Pericardium fibroblast (primary cell): ENCODE data around the gene NIT1. TPM values are rescaled to one million over a fixed set of nuclear protein-coding genes. Genes with fewer than 3 reads are reported as not detected.

Experiments used
- total RNA-seq: library from RNA; depleted of rRNA; stranded (reverse); fragments of >200 nt; gene quantifications from 2 replicates; pipeline ENCODE4 v1.2.3, GENCODE V29; 2015

NIT1 gene, protein sequence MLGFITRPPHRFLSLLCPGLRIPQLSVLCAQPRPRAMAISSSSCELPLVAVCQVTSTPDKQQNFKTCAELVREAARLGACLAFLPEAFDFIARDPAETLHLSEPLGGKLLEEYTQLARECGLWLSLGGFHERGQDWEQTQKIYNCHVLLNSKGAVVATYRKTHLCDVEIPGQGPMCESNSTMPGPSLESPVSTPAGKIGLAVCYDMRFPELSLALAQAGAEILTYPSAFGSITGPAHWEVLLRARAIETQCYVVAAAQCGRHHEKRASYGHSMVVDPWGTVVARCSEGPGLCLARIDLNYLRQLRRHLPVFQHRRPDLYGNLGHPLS
- total RNA-seq: 20.6 and 24.7 TPM in 2 replicates

DNA sequence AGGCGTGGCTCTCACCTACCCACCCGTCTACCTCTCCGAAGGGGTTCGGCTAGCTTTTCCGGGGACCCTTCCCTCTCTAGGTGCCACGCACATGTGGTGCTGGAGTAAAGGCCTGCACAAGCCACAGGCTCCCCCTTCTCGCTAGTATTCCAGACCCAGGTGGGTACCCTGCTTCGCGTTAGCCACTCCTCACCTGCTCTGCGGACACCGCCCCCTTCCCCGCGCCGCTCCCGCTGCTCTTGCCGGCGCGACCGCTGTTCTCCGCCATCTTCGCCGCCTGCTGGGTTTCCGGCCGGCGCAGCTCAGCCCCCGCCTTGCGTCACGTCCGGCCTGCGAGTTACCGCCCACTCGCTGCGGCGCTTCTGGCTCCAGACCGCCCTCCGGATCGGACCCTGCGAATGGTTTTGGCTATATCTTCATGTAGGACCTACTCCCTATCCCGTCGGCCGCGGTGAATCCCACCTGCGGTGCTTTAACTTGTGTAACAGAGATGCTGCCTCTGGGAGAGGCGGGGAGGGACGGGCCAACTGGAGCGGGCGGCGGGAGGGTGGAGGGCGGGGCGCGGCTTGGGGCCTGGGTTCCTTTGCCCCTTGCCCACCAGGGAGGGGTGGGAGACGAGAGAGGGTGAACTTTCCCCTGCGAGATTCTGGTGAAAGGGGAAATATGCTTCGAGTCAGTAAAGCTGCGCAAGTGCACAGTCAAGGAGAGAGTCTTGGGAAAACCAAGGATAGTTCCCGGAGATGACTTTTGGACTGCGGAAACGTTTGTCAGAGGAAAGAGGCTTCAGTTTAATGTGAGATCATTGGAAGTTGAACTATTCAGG, at the start of gene NIT1, which contains the start of gene PFDN2:
NIT1 (plus strand) TSS at position 347 of the 823 bp plus-strand sequence; CDS start at position 419, 72 bp downstream.
PFDN2 (minus strand) TSS at position 279 of the 823 bp plus-strand sequence; CDS start at position 268, 11 bp downstream.

DNA sequence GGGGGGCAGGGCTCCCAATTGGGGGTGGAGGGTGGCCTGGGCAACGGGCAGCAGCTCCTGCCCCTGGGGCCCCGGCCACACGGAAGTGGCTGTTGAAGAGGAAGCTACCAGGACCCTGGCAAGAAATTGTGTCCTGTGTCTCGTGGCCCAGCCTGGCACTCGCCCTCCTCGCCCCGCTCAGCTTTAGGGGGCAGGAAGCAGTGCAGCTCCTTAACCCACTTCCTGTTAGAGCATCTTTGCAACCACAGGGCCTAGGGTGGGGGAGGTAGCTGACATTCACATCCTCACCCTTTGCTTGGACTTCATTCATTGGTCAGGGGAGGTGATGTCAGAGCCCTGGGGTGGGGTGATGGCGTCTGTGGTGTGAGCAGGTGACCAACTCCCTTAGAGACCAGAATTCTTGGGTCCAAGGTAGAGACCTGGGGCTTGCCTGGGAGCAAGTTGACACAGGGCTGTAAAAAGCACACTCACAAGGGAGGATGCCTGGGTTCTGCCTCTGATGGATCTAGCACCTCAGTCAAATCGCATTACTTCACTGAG, 48.1 kb upstream of the NIT1 start, which contains the start of gene ARHGAP30:
ARHGAP30 (minus strand) TSS at position 161 of the 540 bp plus-strand sequence. CDS start 267 bp downstream, outside the sequence.

DNA sequence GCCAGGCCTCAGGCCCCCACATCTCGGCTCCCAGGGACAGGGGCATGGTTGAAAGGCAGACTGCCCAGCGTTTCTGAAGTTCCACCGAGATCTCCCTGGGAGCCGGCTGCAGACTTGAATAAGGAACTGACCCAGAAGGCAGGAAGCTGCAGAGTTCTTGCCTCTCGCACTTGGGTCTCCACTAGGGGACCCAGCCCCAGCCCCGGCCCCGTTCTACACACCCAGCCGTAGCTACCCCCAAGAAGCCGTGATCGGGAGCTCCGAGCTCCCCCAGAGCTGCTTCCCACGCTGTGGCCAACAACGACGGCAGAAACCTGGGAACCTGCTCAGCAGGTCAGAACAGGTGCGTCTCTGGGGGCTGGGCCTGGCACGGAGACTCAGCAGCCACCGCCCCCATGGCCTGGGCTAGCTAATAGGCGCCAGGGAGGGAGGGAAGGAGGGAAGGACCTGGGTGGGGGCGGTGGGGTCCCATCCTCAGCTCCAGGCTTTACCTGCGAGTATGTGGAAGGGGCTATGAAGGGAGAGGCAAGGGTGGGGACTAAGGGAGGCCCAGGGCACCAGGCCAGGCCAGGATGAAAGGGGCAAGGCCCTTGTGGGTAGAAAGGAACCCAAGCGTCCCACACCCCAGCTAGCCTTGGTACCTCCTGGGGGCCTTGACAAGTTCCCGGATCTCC, 28.5 kb upstream of the NIT1 start, which contains the start of gene NECTIN4:
NECTIN4 (minus strand) TSS at position 308 of the 674 bp plus-strand sequence; CDS start at position 46, 262 bp downstream.

DNA sequence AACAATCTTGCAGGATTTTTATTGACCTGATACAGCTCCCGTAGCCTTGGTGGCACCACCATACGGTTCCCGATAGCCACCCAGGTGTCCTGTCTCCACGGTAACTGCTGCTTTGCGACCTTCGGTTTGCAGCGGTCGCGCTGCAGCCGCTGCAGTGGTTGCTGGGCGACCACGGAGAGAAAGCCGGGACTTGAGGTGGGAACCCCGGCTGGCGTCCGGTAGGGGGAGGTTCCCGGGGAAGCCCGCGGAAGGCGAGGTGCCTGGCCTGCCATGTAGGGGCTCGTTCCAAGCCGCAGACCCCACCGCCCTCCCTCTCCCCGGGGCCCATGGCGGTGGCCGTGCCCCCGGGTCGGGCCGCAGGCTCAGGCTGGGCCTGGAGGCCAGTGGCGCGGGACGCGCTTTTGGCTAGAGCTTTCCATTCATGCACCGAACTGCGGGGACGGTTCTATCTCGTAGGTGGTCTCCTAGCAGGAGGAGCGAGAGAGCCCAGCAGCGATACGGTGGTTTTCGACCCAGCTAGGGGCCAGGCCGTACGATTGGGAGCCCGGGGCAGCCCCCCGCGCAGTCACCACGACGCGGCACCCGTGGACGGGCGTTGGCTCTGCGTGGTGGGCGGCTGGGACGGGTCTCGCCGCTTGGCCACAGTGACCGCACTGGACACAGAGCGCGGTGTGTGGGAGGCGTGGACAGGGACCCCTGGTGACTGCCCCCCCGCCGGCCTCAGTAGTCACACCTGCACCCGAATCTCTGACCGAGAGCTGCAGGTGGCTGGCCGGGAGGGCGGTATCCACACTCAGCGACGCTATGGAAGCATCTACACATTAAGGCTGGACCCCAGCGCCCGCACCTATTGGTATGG, 19.5 kb upstream of the NIT1 start, which contains the start of gene KLHDC9:
KLHDC9 (plus strand) TSS at position 152 of the 859 bp plus-strand sequence; CDS start at position 327, 175 bp downstream.

DNA sequence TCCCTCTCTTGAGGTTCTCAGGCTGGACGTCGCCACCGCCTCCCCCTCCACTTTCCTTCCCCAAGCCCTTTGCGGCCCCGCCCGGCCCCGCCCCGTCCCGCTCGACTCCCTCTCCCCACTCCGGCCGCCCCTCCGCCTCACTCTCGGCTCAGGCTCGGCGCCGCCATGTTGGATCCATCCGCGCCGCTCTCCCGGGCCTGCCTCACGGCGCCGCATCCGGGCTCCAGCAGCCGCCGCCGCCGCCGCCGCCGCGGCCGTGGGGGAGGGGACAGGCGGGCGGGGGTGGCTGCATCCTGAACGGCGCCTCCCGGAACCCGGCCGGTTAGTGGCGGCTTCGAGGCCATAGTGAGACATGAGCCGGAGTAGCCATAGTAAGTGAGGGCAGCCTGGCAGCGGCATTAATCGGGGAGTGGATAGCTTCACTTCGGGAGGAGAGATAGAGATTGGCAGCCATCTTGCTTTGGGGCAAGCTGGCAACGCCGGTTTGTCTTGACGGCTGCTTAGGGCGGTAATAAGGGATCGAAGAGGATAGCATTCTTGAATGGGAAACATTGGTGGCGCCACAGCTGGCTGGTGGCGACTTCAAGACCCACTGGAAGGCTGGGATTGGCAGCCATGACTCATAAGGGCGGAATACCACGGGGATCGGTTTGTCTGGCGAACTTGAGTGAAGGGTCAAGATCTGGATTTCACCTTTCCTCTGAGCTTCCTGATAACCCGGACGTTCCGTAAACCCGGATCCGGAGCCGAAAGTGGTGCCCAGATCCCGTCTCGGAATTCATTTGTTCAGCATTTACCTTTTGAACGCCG, 14.7 kb downstream of the NIT1 start, which contains the start of gene DEDD:
DEDD (minus strand) TSS at position 258 of the 810 bp plus-strand sequence. CDS start 8,205 bp downstream, outside the sequence.

DNA sequence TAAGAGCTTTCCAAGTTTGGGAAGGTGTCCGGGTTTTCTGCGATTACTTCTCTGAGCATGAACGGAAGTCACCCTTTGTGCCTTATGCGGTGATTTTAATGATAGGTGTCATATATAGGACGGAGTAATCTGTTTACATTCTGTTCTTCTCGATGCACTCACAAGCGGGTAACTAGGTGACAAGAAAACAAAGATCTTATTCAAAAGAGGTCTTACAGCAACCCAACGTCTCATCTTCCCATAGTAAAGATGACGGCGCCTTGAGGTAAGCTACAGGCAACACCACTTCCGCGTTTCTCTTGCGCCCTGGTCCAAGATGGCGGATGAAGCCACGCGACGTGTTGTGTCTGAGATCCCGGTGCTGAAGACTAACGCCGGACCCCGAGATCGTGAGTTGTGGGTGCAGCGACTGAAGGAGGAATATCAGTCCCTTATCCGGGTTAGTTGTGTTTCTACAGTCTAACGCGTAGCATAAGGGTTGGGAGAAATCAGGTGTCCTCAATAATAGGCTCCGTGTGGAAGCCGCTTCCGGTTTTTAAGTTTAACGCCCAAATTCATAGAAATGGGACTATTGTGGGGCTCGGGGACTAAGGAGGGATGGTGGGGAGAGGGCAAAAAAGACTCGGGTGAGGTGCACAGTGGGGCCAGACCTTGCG, 35.9 kb downstream of the NIT1 start, which contains the start of gene UFC1:
UFC1 (plus strand) TSS at position 297 of the 656 bp plus-strand sequence; CDS start at position 317, 20 bp downstream.

DNA sequence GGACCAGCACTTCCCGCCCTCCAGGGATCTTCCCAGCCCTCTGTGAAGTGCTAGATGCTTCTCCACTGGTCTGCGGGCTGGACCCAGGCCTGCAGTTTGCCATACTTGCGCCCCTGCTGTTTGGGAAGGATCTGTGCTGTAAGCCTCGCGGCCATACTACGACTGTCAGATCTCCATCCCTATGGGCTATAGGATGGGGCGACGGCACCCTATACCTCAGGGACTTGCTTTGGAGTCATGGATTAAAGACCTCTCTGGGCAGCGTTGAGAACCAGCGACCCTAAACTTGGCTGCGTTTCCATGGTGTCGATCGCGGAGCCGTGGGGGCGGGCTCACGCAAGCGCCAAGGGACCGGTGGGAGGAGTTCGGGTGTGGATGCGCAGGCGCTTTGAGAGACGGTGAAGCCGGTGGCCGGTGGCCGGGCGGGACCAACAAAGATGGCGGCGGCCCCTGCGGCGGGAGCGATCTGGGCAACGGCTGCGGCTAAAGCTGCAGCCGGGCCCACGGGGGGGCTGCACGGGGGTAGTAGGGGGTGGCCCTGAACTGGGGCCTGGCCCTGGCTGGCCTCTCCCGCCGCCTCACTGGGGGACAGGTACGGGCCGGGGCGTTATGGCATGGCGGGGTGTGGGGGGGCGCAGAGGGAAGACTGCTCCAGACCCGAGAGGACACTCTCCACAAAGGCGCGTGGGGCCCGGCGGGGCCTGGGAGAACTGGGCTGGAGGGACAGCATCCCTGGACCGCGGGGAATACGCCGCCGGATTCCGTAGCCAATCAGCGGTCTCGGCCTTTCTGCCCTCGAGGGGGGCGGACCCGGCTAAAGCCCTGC, 41.4 kb downstream of the NIT1 start, which contains the start of gene USP21:
USP21 (plus strand) TSS at position 414 of the 826 bp plus-strand sequence. CDS start 1,141 bp downstream, outside the sequence.

DNA sequence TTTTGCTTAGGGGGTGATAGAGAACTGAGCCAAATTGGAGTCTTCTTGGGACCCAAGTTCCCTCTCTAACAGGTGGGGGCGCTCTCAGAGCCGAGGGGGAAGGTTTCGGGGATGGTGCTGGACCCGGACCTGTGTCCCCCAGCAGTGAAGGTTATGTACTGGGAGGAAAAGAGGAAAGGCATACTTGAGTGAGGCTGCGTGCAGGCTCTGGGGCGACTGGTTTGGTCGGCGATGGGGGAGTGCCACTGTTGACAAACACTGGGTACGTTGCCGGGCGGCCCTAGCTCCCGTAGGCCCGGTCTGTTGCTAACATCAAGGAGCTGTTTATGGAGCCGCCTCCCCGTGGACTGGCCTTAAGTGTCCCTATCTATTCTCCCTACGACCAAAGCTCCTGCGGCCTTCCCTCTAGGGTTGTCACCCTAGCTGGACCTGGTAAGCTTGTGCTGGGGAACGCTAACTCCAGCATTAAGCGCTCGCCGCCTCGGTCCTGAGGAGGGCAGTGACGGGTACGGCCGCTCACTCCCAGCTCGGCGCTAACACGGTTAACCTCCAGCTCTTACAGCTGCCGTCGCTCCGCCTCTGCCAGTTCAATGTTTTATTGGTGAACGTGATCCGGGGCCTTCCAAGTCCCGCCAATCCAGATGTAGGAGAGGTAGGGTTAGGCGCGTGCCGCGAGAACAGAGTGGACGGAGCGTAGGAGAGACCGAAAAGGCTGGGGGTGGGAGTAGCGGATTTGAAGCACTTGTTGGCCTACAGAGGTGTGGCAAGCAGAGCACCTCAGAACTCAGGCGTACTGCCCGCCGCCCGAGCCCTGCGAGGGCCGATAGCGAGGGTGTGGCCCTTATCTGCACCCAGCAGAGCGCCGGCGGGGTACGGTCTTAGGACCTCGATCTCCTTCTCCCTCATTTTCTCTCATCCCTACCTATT, 48.1 kb downstream of the NIT1 start, which contains the start of gene PPOX:
PPOX (plus strand) TSS at position 685 of the 927 bp plus-strand sequence. CDS start 422 bp downstream, outside the sequence.

Other genes with a start within 250 kb of the NIT1 start
- gene ITLN1, start 232.9 kb upstream of the NIT1 start, total RNA-seq: 3.5 and 123 TPM in 2 replicates
- gene ITLN2, start 163.3 kb upstream of the NIT1 start, total RNA-seq: 0.47 TPM in 1 of 2 replicates, not detected in the other
- gene F11R, start 97.0 kb upstream of the NIT1 start, total RNA-seq: 6.6 and 11.7 TPM in 2 replicates
- 37.9 TPM in 1 of 2 replicates, not detected in the other for gene TSTD1, start 79.1 kb upstream of the NIT1 start, total RNA-seq
- gene USF1, start 72.1 kb upstream of the NIT1 start, total RNA-seq: 33.5 and 36.9 TPM in 2 replicates
- not detected in 2 replicates for gene ARHGAP30, start 48.2 kb upstream of the NIT1 start, total RNA-seq
- 0.12 TPM in 1 of 2 replicates, not detected in the other for gene NECTIN4, start 28.5 kb upstream of the NIT1 start, total RNA-seq
- gene KLHDC9, start 19.7 kb upstream of the NIT1 start, total RNA-seq: 0.58 and 3.3 TPM in 2 replicates
- 39.3 and 49.1 TPM in 2 replicates for gene PFDN2, start 68 bp upstream of the NIT1 start, total RNA-seq
- gene DEDD, start 14.6 kb downstream of the NIT1 start, total RNA-seq: 18.0 and 18.2 TPM in 2 replicates
- 81.6 and 105 TPM in 2 replicates for gene UFC1, start 35.9 kb downstream of the NIT1 start, total RNA-seq
- gene USP21, start 41.4 kb downstream of the NIT1 start, total RNA-seq: 9.0 and 10.4 TPM in 2 replicates
- 6.5 and 11.8 TPM in 2 replicates for gene PPOX, start 48.3 kb downstream of the NIT1 start, total RNA-seq
- gene B4GALT3, start 59.4 kb downstream of the NIT1 start, total RNA-seq: 23.6 and 26.8 TPM in 2 replicates
- gene ADAMTS4, start 80.9 kb downstream of the NIT1 start, total RNA-seq: 1.8 and 3.4 TPM in 2 replicates
- 84.6 and 90.7 TPM in 2 replicates for gene NDUFS2, start 84.3 kb downstream of the NIT1 start, total RNA-seq
- not detected in 2 replicates for gene FCER1G, start 97.2 kb downstream of the NIT1 start, total RNA-seq
- gene APOA2, start 105.5 kb downstream of the NIT1 start, total RNA-seq: not detected in 2 replicates
- gene TOMM40L, start 108.0 kb downstream of the NIT1 start, total RNA-seq: 2.5 and 5.8 TPM in 2 replicates
- gene NR1I3, start 120.1 kb downstream of the NIT1 start, total RNA-seq: not detected in 2 replicates
- not detected in 2 replicates for gene PCP4L1, start 140.6 kb downstream of the NIT1 start, total RNA-seq
- gene MPZ, start 191.9 kb downstream of the NIT1 start, total RNA-seq: 0.23 and 0.34 TPM in 2 replicates
- 20.9 and 31.2 TPM in 2 replicates for gene SDHC, start 196.3 kb downstream of the NIT1 start, total RNA-seq
- gene CFAP126, start 249.8 kb downstream of the NIT1 start, total RNA-seq: not detected in 2 replicates